HCT116 (cell line): ENCODE measurements around the gene RBPJ. TPM values are rescaled to one million over a fixed set of nuclear protein-coding genes. Genes with fewer than 3 reads are reported as not detected.

Source experiments
- ATAC-seq: fragments of 200-7000 bp; cut with Tn5 transposase; 2 replicates; pipeline ENCODE4 v1.9.1; 2020; ENCODE audit warnings: mild to moderate bottlenecking, moderate library complexity
- BruUV-seq: library from RNA; stranded (reverse); fragments of 400-500 nt; replicated peaks from 2 replicates; lab custom pipeline; 2021; lab: Mats Ljungman, UMichigan
- CTCF ChIA-PET: fragments of 300-600 bp; sonication (Branson Sonifier 250); formaldehyde crosslinking; loops from one replicate; lab custom pipeline; 2021; ENCODE audit warnings: antibody characterized with exemption; lab: Charles Lee
- POLR2A ChIA-PET: fragments of 300-600, 350-600 bp; sonication (Branson Sonifier 250); formaldehyde crosslinking; loops from one replicate; lab custom pipeline; 2021; ENCODE audit warnings: antibody characterized with exemption; lab: Charles Lee
- RAD21 ChIA-PET, 2 experiments: fragments of 300-600 bp; sonication (Branson Sonifier 250); formaldehyde crosslinking; loops; one replicate each; lab custom pipeline; 2023; ENCODE audit warnings: low total read pairs in 2 of 2; ENCODE audit not compliant: uncharacterized antibody in 2 of 2, unreplicated experiment in 2 of 2, low non-redundant PET in 1 of 2; lab: Charles Lee
- DNase-seq: peaks from one replicate; pipeline ENCODE4 v3.0.0-alpha.2; 2010; ENCODE audit warnings: low read depth, low spot score
- H2AFZ ChIP-seq: fragments of 200-600 bp; shearing (Covaris generic), sonication (generic); 2 replicates; pipeline ENCODE4 v1.6.1; 2017; ENCODE audit warnings: low read depth, mixed run types, mixed read lengths, antibody characterized with exemption, low read length; ENCODE audit not compliant: poor library complexity, severe bottlenecking
- H3K27ac ChIP-seq: 2 replicates; pipeline ENCODE4 v1.5.1; 2012; ENCODE audit warnings: low read depth, low read length
- H3K27me3 ChIP-seq: fragments of 200-600 bp; sonication (generic); 2 replicates; pipeline ENCODE4 v1.6.1; 2016; ENCODE audit warnings: mixed run types, low read length, mixed read lengths; ENCODE audit not compliant: insufficient read depth
- H3K36me3 ChIP-seq, 2 experiments: fragments of 200-500 bp in 1 of 2; fragments of 200-600 bp in 1 of 2; sonication (Bioruptor generic) in 1 of 2; sonication (generic) in 1 of 2; 2 replicates each; pipeline versions ENCODE4 v1.5.1 to v1.6.1; 2014 to 2016; ENCODE audit warnings: low read length in 2 of 2, inconsistent platforms in 1 of 2, mixed read lengths in 1 of 2, mixed run types in 1 of 2; ENCODE audit not compliant: insufficient read depth in 2 of 2, control insufficient read depth in 1 of 2
- H3K4me1 ChIP-seq, 2 experiments: fragments of 200-600 bp in 1 of 2; sonication (generic) in 1 of 2; 2 replicates each; pipeline versions ENCODE4 v1.5.1 to v1.6.1; 2012 to 2017; ENCODE audit warnings: low read length in 2 of 2, inconsistent platforms in 1 of 2, mild to moderate bottlenecking in 1 of 2, mixed read lengths in 1 of 2, mixed run types in 1 of 2, moderate library complexity in 1 of 2; ENCODE audit not compliant: insufficient read depth in 2 of 2, control insufficient read depth in 1 of 2
- H3K4me2 ChIP-seq: fragments of 200-600 bp; sonication (generic); 2 replicates; pipeline ENCODE4 v1.6.1; 2017; ENCODE audit warnings: mixed run types, low read length, mixed read lengths
- H3K4me3 ChIP-seq, 2 experiments: fragments of 200-600 bp in 1 of 2; sonication (generic) in 1 of 2; replicated peaks in 1 of 2; 2 replicates each; pipeline ENCODE4 v1.5.1; 2011 to 2016; ENCODE audit warnings: low read length in 2 of 2, control low read depth in 1 of 2, low read depth in 1 of 2, mild to moderate bottlenecking in 1 of 2, mixed read lengths in 1 of 2, mixed run types in 1 of 2
- H3K79me2 ChIP-seq: fragments of 200-600 bp; sonication (generic); 2 replicates; pipeline ENCODE4 v1.6.1; 2017; ENCODE audit warnings: mild to moderate bottlenecking, mixed run types, low read length, moderate library complexity, mixed read lengths; ENCODE audit not compliant: insufficient read depth
- H3K9ac ChIP-seq: fragments of 200-600 bp; sonication (generic); 2 replicates; pipeline ENCODE4 v1.6.1; 2016; ENCODE audit warnings: low read length, mixed read lengths
- H3K9me2 ChIP-seq: fragments of 200-600 bp; sonication (generic), shearing (Covaris generic); 2 replicates; pipeline ENCODE4 v1.6.1; 2017; ENCODE audit warnings: mixed run types, mild to moderate bottlenecking, moderate library complexity; ENCODE audit not compliant: insufficient read depth
- H3K9me3 ChIP-seq, 2 experiments: fragments of 200-500 bp in 1 of 2; fragments of 200-600 bp in 1 of 2; sonication (Bioruptor generic) in 1 of 2; sonication (generic) in 1 of 2; 2 replicates each; pipeline ENCODE4 v1.6.1; 2014 to 2017; ENCODE audit warnings: low read length in 2 of 2, mixed read lengths in 2 of 2, inconsistent platforms in 1 of 2, low read depth in 1 of 2, mild to moderate bottlenecking in 1 of 2, mixed run types in 1 of 2, moderate library complexity in 1 of 2; ENCODE audit not compliant: control insufficient read depth in 1 of 2, insufficient read depth in 1 of 2
- H4K20me1 ChIP-seq: fragments of 200-600 bp; sonication (generic), shearing (Covaris generic); 2 replicates; pipeline ENCODE4 v1.6.1; 2017; ENCODE audit warnings: mixed run types, mild to moderate bottlenecking, moderate library complexity; ENCODE audit not compliant: insufficient read depth
- ATF3 ChIP-seq: IDR thresholded peaks from 2 replicates; pipeline ENCODE4 v1.6.1; 2012
- CEBPB ChIP-seq: IDR thresholded peaks from 2 replicates; pipeline ENCODE4 v1.6.1; 2012; ENCODE audit warnings: low read depth
- EGR1 ChIP-seq: IDR thresholded peaks from 2 replicates; pipeline ENCODE4 v1.6.1; 2012; ENCODE audit warnings: low read depth
- ELF1 ChIP-seq: IDR thresholded peaks from 2 replicates; pipeline ENCODE4 v1.6.1; 2012; ENCODE audit warnings: low read depth, borderline replicate concordance
- EZH2 ChIP-seq: fragments of 200-600 bp; sonication (generic); IDR thresholded peaks from 2 replicates; pipeline ENCODE4 v1.6.1; 2017; ENCODE audit warnings: antibody characterized with exemption, mixed run types
- JUND ChIP-seq: IDR thresholded peaks from 2 replicates; pipeline ENCODE4 v1.6.1; 2012
- MAX ChIP-seq: IDR thresholded peaks from 2 replicates; pipeline ENCODE4 v1.6.1; 2012
- POLR2A ChIP-seq: IDR thresholded peaks from 2 replicates; pipeline ENCODE4 v1.7.0; 2011; ENCODE audit warnings: borderline replicate concordance; ENCODE audit not compliant: insufficient read depth, insufficient read length; ENCODE audit errors: extremely low read depth
- POLR2AphosphoS5 ChIP-seq: IDR thresholded peaks from 2 replicates; pipeline ENCODE4 v1.6.1; 2011; ENCODE audit warnings: mild to moderate bottlenecking, low read depth, low read length, moderate library complexity
- RAD21 ChIP-seq: IDR thresholded peaks from 2 replicates; pipeline ENCODE4 v1.6.1; 2012; ENCODE audit warnings: low read depth, mild to moderate bottlenecking
- SIN3A ChIP-seq: IDR thresholded peaks from 2 replicates; pipeline ENCODE4 v1.6.1; 2012; ENCODE audit warnings: low read depth
- SRF ChIP-seq: IDR thresholded peaks from 2 replicates; pipeline ENCODE4 v1.6.1; 2012; ENCODE audit warnings: low read depth
- TCF7L2 ChIP-seq: IDR thresholded peaks from 2 replicates; pipeline ENCODE4 v1.7.0; 2011; ENCODE audit warnings: borderline replicate concordance, inconsistent platforms; ENCODE audit not compliant: insufficient read depth, insufficient read length; ENCODE audit errors: extremely low read depth
- YY1 ChIP-seq: IDR thresholded peaks from 2 replicates; pipeline ENCODE4 v1.6.1; 2011; ENCODE audit warnings: low read length, low read depth, moderate library complexity, mild to moderate bottlenecking; ENCODE audit not compliant: insufficient replicate concordance; ENCODE audit errors: extremely low read depth
- ZBTB33 ChIP-seq: IDR thresholded peaks from 2 replicates; pipeline ENCODE4 v1.6.1; 2011; ENCODE audit warnings: mild to moderate bottlenecking, low read length, moderate library complexity; ENCODE audit not compliant: insufficient replicate concordance; ENCODE audit errors: extremely low read depth
- intact Hi-C: fragments of 100-400 bp; cut with micrococcal nuclease; formaldehyde crosslinking; loops from 2 replicates; pipeline ENCODE4 v1.10.0; 2022
- total RNA-seq: library from RNA; stranded (reverse); gene quantifications from one replicate; pipeline ENCODE4 v1.2.1, GENCODE V29; 2021; ENCODE audit not compliant: unreplicated experiment

Gene RBPJ
- total RNA-seq, 1 experiment from 2014 or later: 72.7 TPM

- no peaks in the 10 kb centered on the region for H3K36me3 ChIP-seq
- H3K9me2 ChIP-seq: no peaks in the 10 kb centered on the region
- H3K79me2 ChIP-seq: peaks cover 95% of the 10 kb centered on the region
- CTCF ChIA-PET: no interaction called here
- H3K4me3 ChIP-seq: no peak overlapping the region
- no peaks in the 10 kb centered on the region for H3K27me3 ChIP-seq
- H3K27ac ChIP-seq: no peak overlapping the region
- BruUV-seq: no TSS peak
- peaks cover 5 to 22% of the 10 kb centered on the region in 2 experiments for H3K4me1 ChIP-seq
- intact Hi-C loops: no loop called here
- H4K20me1 ChIP-seq: peaks cover 15% of the 10 kb centered on the region; the same call in 1 of the 2 replicates
- H2AFZ ChIP-seq: no peak overlapping the region
- RAD21 ChIA-PET: no interaction called here
- POLR2A ChIA-PET: no interaction called here
- no peak for TF ChIP-seq SRF
- no peak for TF ChIP-seq EZH2
- no peak for TF ChIP-seq POLR2A
- no peak for TF ChIP-seq ATF3
- TF ChIP-seq MAX: no peak
- H3K9ac ChIP-seq: no peak overlapping the region
- H3K4me2 ChIP-seq: no peak overlapping the region
- DNase-seq (no peak), ATAC-seq (no peak)
- H3K9me3 ChIP-seq: no peaks in the 10 kb centered on the region
Observed at GRCh38 chr4:26345565-26345938, 24.7 kb downstream of the RBPJ start.

- RAD21 ChIA-PET: no interaction called here
- BruUV-seq: no TSS peak
- DNase-seq: no peak
- Histone ChIP-seq H3K4me2 (no peak overlapping the region), H4K20me1 (peaks cover 15% of the 10 kb centered on the region; the same call in 1 of the 2 replicates), H2AFZ (no peak overlapping the region), H3K9me2 (no peaks in the 10 kb centered on the region), H3K9me3 (no peaks in the 10 kb centered on the region)
- POLR2A ChIA-PET: no interaction called here
- CTCF ChIA-PET: no interaction called here
- TF ChIP-seq CEBPB: no peak
- no peak for TF ChIP-seq EGR1
- no peak for TF ChIP-seq TCF7L2
- TF ChIP-seq ELF1: no peak
- no peak for TF ChIP-seq SIN3A
- no peak for TF ChIP-seq POLR2AphosphoS5
- no peak for TF ChIP-seq RAD21
- TF ChIP-seq ZBTB33: no peak
- no peak for TF ChIP-seq POLR2A
- no peak for TF ChIP-seq JUND
- TF ChIP-seq ATF3: no peak
- no peak for TF ChIP-seq YY1
- TF ChIP-seq, all 23 proteins: peak for 0
- Histone ChIP-seq H3K79me2 (peaks cover 94% of the 10 kb centered on the region), H3K27me3 (no peaks in the 10 kb centered on the region), H3K4me3 (no peak overlapping the region), H3K9ac (no peak overlapping the region), H3K4me1 (peaks cover 5 to 18% of the 10 kb centered on the region in 2 experiments), H3K36me3 (no peaks in the 10 kb centered on the region), H3K27ac (no peak overlapping the region)
- no peak for ATAC-seq
- intact Hi-C loops: no loop called here
Observed at GRCh38 chr4:26346203-26346620, 25.4 kb downstream of the RBPJ start.
